ENCODE measurements around the gene CETN1.

CETN1 gene

DNA sequence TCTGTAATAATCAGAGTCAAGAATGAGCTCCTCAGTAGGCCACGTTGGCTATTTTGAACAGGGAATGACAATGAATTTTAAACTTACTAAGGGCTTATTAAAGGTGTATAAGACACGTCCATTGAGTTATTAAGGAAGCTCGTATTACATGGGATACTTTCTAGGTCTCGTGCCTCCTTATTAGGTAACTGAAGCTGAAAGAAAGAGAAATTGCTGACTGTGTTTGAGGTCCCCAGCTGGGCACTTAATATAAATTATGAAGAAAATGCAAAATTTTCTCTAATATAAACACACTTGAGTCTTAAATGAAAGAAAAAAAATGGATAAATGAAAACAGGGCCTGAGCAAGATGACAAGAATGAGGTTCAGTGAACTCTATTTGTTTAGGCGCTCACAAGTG is 38.4 kb downstream of the CETN1 start:
- H3K9ac ChIP-seq (ENCODE audit: low read depth in 1 of 2, low read length in 2 of 2): no peak overlapping the region
- H3K36me3 ChIP-seq (ENCODE audit: control insufficient read depth in 2 of 2, insufficient read depth in 2 of 2, low read length in 2 of 2): no peaks in the 10 kb centered on the region
- H3K4me3 ChIP-seq (ENCODE audit: low read length in 2 of 2): no peak overlapping the region
- H3K4me1 ChIP-seq (ENCODE audit: control insufficient read depth in 2 of 2, insufficient read depth in 2 of 2, low read length in 2 of 2): no peaks in the 10 kb centered on the region
- no peak overlapping the region for H3K27ac ChIP-seq (ENCODE audit: low read depth in 2 of 2, low read length in 2 of 2)
- no peaks in the 10 kb centered on the region for H3K9me3 ChIP-seq (ENCODE audit: control insufficient read depth in 2 of 2, low read length in 2 of 2)
- H3K27me3 ChIP-seq (ENCODE audit: control insufficient read depth in 2 of 2, insufficient read depth in 2 of 2, low read length in 2 of 2): no peaks in the 10 kb centered on the region

DNA sequence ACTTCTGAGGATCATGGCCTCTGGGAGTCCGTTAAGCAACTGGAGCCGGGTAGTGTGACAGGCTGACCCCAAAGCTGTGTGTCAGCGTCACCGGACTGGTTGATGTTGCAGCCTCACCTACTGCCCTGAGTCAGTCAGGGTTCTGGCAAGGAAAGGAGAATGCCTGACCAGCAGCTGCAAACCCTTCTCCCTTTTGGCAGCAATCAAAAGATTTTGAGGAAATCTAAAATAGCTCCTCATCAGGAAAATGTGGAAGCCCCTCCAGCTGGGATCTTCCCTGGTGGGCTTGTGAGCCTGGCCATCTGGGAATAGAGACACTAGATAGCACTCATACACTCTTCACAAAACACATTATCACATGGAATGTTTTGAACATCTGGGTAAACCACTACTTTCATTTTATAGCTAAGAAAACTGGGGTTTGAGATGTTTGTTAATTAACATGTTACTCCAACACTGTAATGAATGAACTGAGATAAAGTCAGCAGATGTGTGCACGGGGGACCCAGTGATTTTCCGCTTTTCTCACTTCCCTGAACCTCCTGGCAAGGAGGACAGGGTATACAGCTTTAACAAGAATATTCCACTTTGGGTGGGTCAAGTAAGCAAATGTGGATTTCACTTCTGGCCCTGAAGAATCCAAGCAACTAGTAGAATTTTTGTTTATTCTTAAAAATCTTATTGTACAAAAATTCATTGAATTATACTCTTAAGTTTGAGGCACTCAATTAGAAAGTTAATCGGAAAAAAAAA is 41.3 kb downstream of the CETN1 start:
- no peak overlapping the region for H3K9ac ChIP-seq (ENCODE audit: low read depth in 1 of 2, low read length in 2 of 2)
- no peak overlapping the region for H3K4me3 ChIP-seq (ENCODE audit: low read length in 2 of 2)
- H3K36me3 ChIP-seq (ENCODE audit: control insufficient read depth in 2 of 2, insufficient read depth in 2 of 2, low read length in 2 of 2): no peaks in the 10 kb centered on the region
- H3K27ac ChIP-seq (ENCODE audit: low read depth in 2 of 2, low read length in 2 of 2): no peak overlapping the region
- no peaks in the 10 kb centered on the region for H3K4me1 ChIP-seq (ENCODE audit: control insufficient read depth in 2 of 2, insufficient read depth in 2 of 2, low read length in 2 of 2)
- H3K9me3 ChIP-seq (ENCODE audit: control insufficient read depth in 2 of 2, low read length in 2 of 2): no peaks in the 10 kb centered on the region
- no peaks in the 10 kb centered on the region for H3K27me3 ChIP-seq (ENCODE audit: control insufficient read depth in 2 of 2, insufficient read depth in 2 of 2, low read length in 2 of 2)

DNA sequence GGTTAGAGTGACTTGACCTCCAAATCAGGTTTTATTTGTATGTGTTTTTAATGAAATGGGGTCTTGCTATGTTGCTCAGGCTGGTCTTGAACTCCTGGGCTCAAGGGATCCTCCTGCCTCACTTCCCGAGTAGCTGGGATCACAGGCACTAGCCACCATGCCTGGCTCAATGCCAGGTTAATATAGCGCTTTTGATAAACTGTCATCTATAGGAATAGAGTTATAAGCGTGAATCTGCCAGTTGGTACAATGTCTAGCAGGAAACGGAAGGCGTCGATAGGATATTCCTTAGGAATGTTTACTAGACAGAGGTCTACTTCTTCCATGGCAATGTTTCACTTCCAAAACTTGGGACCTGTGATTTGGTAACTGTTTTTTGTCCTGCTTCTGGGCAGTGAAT is 42.1 kb downstream of the CETN1 start:
- Histone ChIP-seq H3K27ac (ENCODE audit: low read depth in 2 of 2, low read length in 2 of 2) (no peak overlapping the region), H3K4me1 (ENCODE audit: control insufficient read depth in 2 of 2, insufficient read depth in 2 of 2, low read length in 2 of 2) (no peaks in the 10 kb centered on the region), H3K9ac (ENCODE audit: low read depth in 1 of 2, low read length in 2 of 2) (no peak overlapping the region), H3K36me3 (ENCODE audit: control insufficient read depth in 2 of 2, insufficient read depth in 2 of 2, low read length in 2 of 2) (no peaks in the 10 kb centered on the region), H3K27me3 (ENCODE audit: control insufficient read depth in 2 of 2, insufficient read depth in 2 of 2, low read length in 2 of 2) (no peaks in the 10 kb centered on the region), H3K4me3 (ENCODE audit: low read length in 2 of 2) (no peak overlapping the region), H3K9me3 (ENCODE audit: control insufficient read depth in 2 of 2, low read length in 2 of 2) (no peaks in the 10 kb centered on the region)

DNA sequence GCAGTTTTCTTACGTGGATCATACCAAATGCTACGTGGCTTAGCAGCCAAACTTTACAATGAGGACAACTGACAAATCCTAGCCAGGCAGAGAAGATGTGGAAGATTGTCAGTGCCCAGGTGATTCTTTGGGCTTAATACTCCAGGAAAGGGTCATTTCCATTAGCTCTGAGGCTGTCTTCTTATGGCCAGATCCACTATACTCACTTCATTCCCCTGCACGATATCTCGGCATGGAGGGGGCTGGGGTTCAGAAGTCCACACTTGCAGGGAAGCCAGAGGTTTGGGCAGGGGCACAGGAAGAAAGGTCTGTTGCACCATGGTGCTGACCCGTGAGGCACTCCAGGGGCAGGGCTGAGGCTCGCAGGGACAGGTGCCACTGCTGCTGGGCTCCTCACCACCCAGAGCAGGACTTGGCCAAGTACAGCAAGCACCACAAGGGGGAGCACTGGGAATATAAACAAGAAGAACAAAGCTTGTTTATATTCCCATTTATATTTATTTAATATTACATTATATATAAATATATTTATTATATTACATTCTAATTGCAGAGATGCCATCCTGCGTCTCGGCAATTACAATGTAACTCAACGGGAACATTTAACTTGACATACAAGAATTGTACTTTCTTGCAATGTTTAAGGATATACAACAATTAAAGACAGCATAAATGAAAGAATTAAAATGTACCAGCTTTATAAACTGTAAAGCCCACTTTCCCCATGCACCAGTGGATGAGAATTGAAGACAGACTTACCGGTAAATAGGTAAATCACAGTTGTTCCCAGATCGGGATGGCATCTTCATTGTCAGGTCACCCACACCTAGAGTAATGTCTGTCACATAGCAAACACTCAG is 43.8 kb downstream of the CETN1 start:
- H3K27ac ChIP-seq (ENCODE audit: low read depth in 2 of 2, low read length in 2 of 2): no peak overlapping the region
- H3K4me3 ChIP-seq (ENCODE audit: low read length in 2 of 2): no peak overlapping the region
- H3K9me3 ChIP-seq (ENCODE audit: control insufficient read depth in 2 of 2, low read length in 2 of 2): no peaks in the 10 kb centered on the region

DNA sequence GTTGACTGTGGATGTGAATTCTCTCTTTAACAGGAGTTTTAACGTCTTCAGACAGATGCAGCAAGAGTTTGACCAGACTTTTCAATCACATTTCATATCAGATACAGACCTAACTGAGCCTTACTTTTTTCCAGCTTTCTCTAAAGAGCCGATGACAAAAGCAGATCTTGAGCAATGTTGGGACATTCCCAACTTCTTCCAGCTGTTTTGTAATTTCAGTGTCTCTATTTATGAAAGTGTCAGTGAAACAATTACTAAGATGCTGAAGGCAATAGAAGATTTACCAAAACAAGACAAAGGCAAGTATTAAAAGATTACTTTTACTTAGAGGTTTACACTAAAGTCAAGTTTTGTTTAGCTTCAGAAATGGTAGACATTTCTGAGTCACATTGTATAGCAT is 47.1 kb downstream of the CETN1 start:
- no peaks in the 10 kb centered on the region for H3K4me1 ChIP-seq (ENCODE audit: control insufficient read depth in 2 of 2, insufficient read depth in 2 of 2, low read length in 2 of 2)
- H3K36me3 ChIP-seq (ENCODE audit: control insufficient read depth in 2 of 2, insufficient read depth in 2 of 2, low read length in 2 of 2): no peaks in the 10 kb centered on the region
- no peaks in the 10 kb centered on the region for H3K9me3 ChIP-seq (ENCODE audit: control insufficient read depth in 2 of 2, low read length in 2 of 2)
- H3K9ac ChIP-seq (ENCODE audit: low read depth in 1 of 2, low read length in 2 of 2): no peak overlapping the region
- H3K4me3 ChIP-seq (ENCODE audit: low read length in 2 of 2): no peak overlapping the region
- H3K27me3 ChIP-seq (ENCODE audit: control insufficient read depth in 2 of 2, insufficient read depth in 2 of 2, low read length in 2 of 2): peaks cover 0 to 3% of the 10 kb centered on the region in 2 donors
- H3K27ac ChIP-seq (ENCODE audit: low read depth in 2 of 2, low read length in 2 of 2): no peak overlapping the region

More for the DNA sequence above, 43.8 kb downstream of the CETN1 start:
- Histone ChIP-seq H3K36me3 (ENCODE audit: control insufficient read depth in 2 of 2, insufficient read depth in 2 of 2, low read length in 2 of 2) (no peaks in the 10 kb centered on the region), H3K27me3 (ENCODE audit: control insufficient read depth in 2 of 2, insufficient read depth in 2 of 2, low read length in 2 of 2) (peaks cover 0 to 3% of the 10 kb centered on the region in 2 donors), H3K9ac (ENCODE audit: low read depth in 1 of 2, low read length in 2 of 2) (no peak overlapping the region), H3K4me1 (ENCODE audit: control insufficient read depth in 2 of 2, insufficient read depth in 2 of 2, low read length in 2 of 2) (no peaks in the 10 kb centered on the region)

DNA sequence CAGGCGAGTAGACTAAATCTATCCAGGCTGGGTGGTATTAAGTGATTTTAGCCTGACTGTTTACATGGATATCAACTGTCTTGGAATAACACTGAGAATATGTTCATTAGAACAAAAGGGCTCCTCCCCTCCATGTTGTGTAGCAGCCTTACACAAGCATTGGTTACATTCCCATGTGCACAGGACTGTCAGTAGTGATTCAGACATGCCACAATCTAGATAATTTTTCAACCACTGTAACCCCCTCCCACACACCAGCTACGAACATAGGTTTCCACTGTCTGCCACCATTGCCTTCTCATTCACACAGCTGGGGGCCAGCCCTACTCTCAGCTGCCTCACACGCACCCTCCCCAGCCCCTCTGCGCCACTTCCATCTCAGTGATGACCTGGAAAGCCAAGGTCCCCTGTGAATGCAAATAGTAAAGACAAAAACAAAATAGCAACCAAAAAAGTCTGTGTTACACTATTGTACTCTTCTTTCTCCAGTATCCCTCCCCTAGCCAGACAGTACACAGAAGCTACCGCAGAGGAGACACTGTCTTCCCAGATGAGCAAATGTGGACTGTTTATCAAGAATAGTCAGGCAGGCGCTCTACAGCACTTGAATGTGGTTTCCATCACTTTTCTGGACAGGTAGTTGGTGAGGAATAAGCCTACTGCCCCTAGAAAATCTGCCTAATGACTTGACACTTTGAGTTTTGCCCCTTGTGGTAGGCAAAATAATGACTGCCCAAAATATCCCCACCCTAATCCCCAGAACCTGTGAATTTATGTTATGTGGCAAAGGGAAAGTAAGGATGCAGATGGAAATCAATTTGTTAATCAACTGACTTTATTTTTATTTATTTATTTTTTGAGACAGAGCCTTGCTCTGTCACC is 49.3 kb downstream of the CETN1 start:
- Histone ChIP-seq H3K4me3 (ENCODE audit: low read length in 2 of 2) (no peak overlapping the region), H3K27ac (ENCODE audit: low read depth in 2 of 2, low read length in 2 of 2) (no peak overlapping the region), H3K27me3 (ENCODE audit: control insufficient read depth in 2 of 2, insufficient read depth in 2 of 2, low read length in 2 of 2) (peaks cover 0 to 3% of the 10 kb centered on the region in 2 donors), H3K4me1 (ENCODE audit: control insufficient read depth in 2 of 2, insufficient read depth in 2 of 2, low read length in 2 of 2) (no peaks in the 10 kb centered on the region), H3K9ac (ENCODE audit: low read depth in 1 of 2, low read length in 2 of 2) (no peak overlapping the region), H3K36me3 (ENCODE audit: control insufficient read depth in 2 of 2, insufficient read depth in 2 of 2, low read length in 2 of 2) (no peaks in the 10 kb centered on the region), H3K9me3 (ENCODE audit: control insufficient read depth in 2 of 2, low read length in 2 of 2) (no peaks in the 10 kb centered on the region)

DNA sequence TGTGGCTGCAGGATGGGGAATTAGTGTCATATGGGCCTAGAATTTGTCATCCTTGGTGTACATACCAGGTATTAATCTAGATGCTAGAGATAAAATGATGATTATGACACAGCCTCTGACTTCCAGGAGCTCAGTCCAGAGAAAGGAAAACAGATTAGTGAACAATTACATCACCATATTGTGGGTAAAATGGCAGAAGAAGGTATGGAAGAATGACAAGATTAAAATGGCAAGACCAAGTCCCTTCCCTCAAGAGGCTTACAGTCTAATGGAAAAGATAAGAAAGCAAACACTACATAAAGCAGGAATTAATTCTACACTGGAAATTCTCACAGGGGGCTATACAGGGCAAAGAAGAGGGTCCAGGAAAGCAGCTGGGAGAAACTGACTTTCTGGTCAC is 51.4 kb downstream of the CETN1 start:
- Histone ChIP-seq H3K9ac (ENCODE audit: low read depth in 1 of 2, low read length in 2 of 2) (no peak overlapping the region), H3K27ac (ENCODE audit: low read depth in 2 of 2, low read length in 2 of 2) (no peak overlapping the region), H3K4me1 (ENCODE audit: control insufficient read depth in 2 of 2, insufficient read depth in 2 of 2, low read length in 2 of 2) (no peaks in the 10 kb centered on the region), H3K4me3 (ENCODE audit: low read length in 2 of 2) (no peak overlapping the region), H3K27me3 (ENCODE audit: control insufficient read depth in 2 of 2, insufficient read depth in 2 of 2, low read length in 2 of 2) (peaks cover 0 to 3% of the 10 kb centered on the region in 2 donors), H3K9me3 (ENCODE audit: control insufficient read depth in 2 of 2, low read length in 2 of 2) (no peaks in the 10 kb centered on the region), H3K36me3 (ENCODE audit: control insufficient read depth in 2 of 2, insufficient read depth in 2 of 2, low read length in 2 of 2) (no peaks in the 10 kb centered on the region)
